Keratinocyte (primary cell): ENCODE measurements around the gene FASLG. TPM values are rescaled to one million over a fixed set of nuclear protein-coding genes. Genes with fewer than 3 reads are reported as not detected.

Source experiments
- DNase-seq: peaks from one replicate; pipeline ENCODE4 v3.0.0-alpha.2; 2011; ENCODE audit warnings: low read depth, missing footprints, low spot score
- FAIRE-seq: peaks from 2 replicates; lab custom pipeline; 2011; peaks lifted over from hg19 to GRCh38; lab: Jason Lieb, UNC
- H2AFZ ChIP-seq: 2 replicates; pipeline ENCODE4 v1.6.0; 2012; ENCODE audit warnings: low read length, control low read depth, inconsistent platforms; ENCODE audit not compliant: control insufficient read depth
- H3K27ac ChIP-seq: 2 replicates; pipeline ENCODE4 v1.5.1; 2011; ENCODE audit warnings: low read length; ENCODE audit not compliant: control insufficient read depth, insufficient read depth
- H3K27me3 ChIP-seq: 3 replicates; pipeline ENCODE4 v1.6.0; 2011; ENCODE audit warnings: low read length; ENCODE audit not compliant: control insufficient read depth, insufficient read depth; ENCODE audit errors: extremely low read depth
- H3K36me3 ChIP-seq, 2 experiments: 2 replicates in 1 of 2; 3 replicates in 1 of 2; pipeline ENCODE4 v1.5.1; 2011; ENCODE audit warnings: low read length in 2 of 2, mild to moderate bottlenecking in 1 of 2; ENCODE audit not compliant: control insufficient read depth in 2 of 2, insufficient read depth in 2 of 2; ENCODE audit errors: extremely low read depth in 1 of 2
- H3K4me1 ChIP-seq: 3 replicates; pipeline ENCODE4 v1.5.1; 2011; ENCODE audit warnings: low read length; ENCODE audit not compliant: control insufficient read depth, insufficient read depth; ENCODE audit errors: extremely low read depth
- H3K4me2 ChIP-seq: 3 replicates; pipeline ENCODE4 v1.6.0; 2011; ENCODE audit warnings: low read depth, low read length; ENCODE audit not compliant: control insufficient read depth, insufficient read depth; ENCODE audit errors: extremely low read depth
- H3K4me3 ChIP-seq, 3 experiments: fragments of 200-600 bp in 1 of 3; sonication (generic) in 1 of 3; 2 replicates in 2 of 3; 3 replicates in 1 of 3; pipeline ENCODE4 v1.5.1; 2011 to 2016; ENCODE audit warnings: low read length in 3 of 3, mild to moderate bottlenecking in 3 of 3, control low read depth in 2 of 3, inconsistent platforms in 1 of 3, low read depth in 1 of 3, mixed read lengths in 1 of 3, mixed run types in 1 of 3, moderate library complexity in 1 of 3; ENCODE audit not compliant: control insufficient read depth in 2 of 3, insufficient read depth in 2 of 3; ENCODE audit errors: extremely low read depth in 1 of 3
- H3K79me2 ChIP-seq: 2 replicates; pipeline ENCODE4 v1.6.0; 2012; ENCODE audit warnings: low read length; ENCODE audit not compliant: control insufficient read depth, insufficient read depth
- H3K9ac ChIP-seq: 3 replicates; pipeline ENCODE4 v1.6.0; 2011; ENCODE audit warnings: low read length; ENCODE audit not compliant: control insufficient read depth, insufficient read depth; ENCODE audit errors: extremely low read depth
- H3K9me1 ChIP-seq: 3 replicates; pipeline ENCODE4 v1.6.0; 2011; ENCODE audit warnings: low read length; ENCODE audit not compliant: control insufficient read depth, insufficient read depth; ENCODE audit errors: extremely low read depth
- H3K9me3 ChIP-seq: 2 replicates; pipeline ENCODE4 v1.5.1; 2012; ENCODE audit warnings: low read depth, low read length; ENCODE audit not compliant: control insufficient read depth
- H4K20me1 ChIP-seq: 3 replicates; pipeline ENCODE4 v1.6.0; 2011; ENCODE audit warnings: low read length; ENCODE audit not compliant: control insufficient read depth, insufficient read depth; ENCODE audit errors: extremely low read depth
- CTCF ChIP-seq, 3 experiments: IDR thresholded peaks in 1 of 3; conservative IDR thresholded peaks in 1 of 3; optimal IDR thresholded peaks in 1 of 3; 2 replicates in 2 of 3; 3 replicates in 1 of 3; pipeline versions ENCODE3 to v1.5.1; 2011; ENCODE audit warnings: low read length in 3 of 3, mild to moderate bottlenecking in 3 of 3, moderate library complexity in 2 of 3, control low read depth in 1 of 3, inconsistent platforms in 1 of 3; ENCODE audit not compliant: insufficient read depth in 2 of 3; ENCODE audit errors: extremely low read depth in 1 of 3
- EZH2 ChIP-seq: IDR thresholded peaks from one replicate; pipeline ENCODE4 v1.6.1; 2012; ENCODE audit warnings: inconsistent platforms, mild to moderate bottlenecking, low read length, moderate library complexity
- dilution Hi-C: fragments of 300-500 bp; cut with MboI; formaldehyde crosslinking; loops from one replicate; pipeline ENCODE4 v1.7.0; 2020; ENCODE audit warnings: low sequenced_read_pairs; ENCODE audit not compliant: extremely low pct_ligation_motif_present
- polyA plus RNA-seq, 5 experiments: library from polyadenylated mRNA; depleted of rRNA in 3 of 5; stranded (reverse) in 3 of 5; stranded (forward) in 1 of 5; unstranded in 1 of 5; fragments of >200 nt; gene quantifications; 1 replicate in 1 of 5; 2 replicates in 3 of 5; 3 replicates in 1 of 5; pipeline versions ENCODE4 v1.2.1 to v1.2.3, GENCODE V29; 2011 to 2012; ENCODE audit warnings: missing spikeins in 2 of 5, low read depth in 1 of 5, low replicate concordance in 1 of 5

Gene FASLG
- polyA plus RNA-seq, 1 donor (not counting 4 experiments of a cell fraction or from before 2014, with no cell fraction given), result 0.04 TPM

- DNase-seq, result no peak
- dilution Hi-C loops, result loop anchor here (25.0 kb wide), 1 partner anchor 100 kb away; no protein-coding TSS in a partner anchor
- no peaks in the 10 kb centered on the region for H4K20me1 ChIP-seq
- H3K4me1 ChIP-seq, result no peaks in the 10 kb centered on the region
- no peaks in the 10 kb centered on the region for H3K36me3 ChIP-seq
- no peak overlapping the region for H3K9ac ChIP-seq
- H3K9me3 ChIP-seq, result peaks cover 7% of the 10 kb centered on the region
- no peak overlapping the region for H3K4me3 ChIP-seq
- H3K9me1 ChIP-seq, result no peaks in the 10 kb centered on the region
- no peak overlapping the region for H2AFZ ChIP-seq
- no peak overlapping the region for H3K27ac ChIP-seq
- FAIRE-seq, result no peak
- H3K4me2 ChIP-seq, result no peak overlapping the region
- H3K27me3 ChIP-seq, result no peaks in the 10 kb centered on the region
- TF ChIP-seq EZH2 (no peak), CTCF (optimal IDR thresholded peaks at IDR 0.05 in 1 of 3, IDR thresholded peaks at IDR 0.05 in 1 of 3, conservative IDR thresholded peaks at IDR 0.05 in 1 of 3; ENCODE audit: extremely low read depth in 1 of 3, insufficient read depth in 2 of 3, low read length in 3 of 3) (no peak)
- no peaks in the 10 kb centered on the region for H3K79me2 ChIP-seq
Observed at GRCh38 chr1:172612478-172612877, 46.4 kb upstream of the FASLG start.

- Histone ChIP-seq H3K4me2 (no peak overlapping the region), H3K9me3 (peaks cover 7% of the 10 kb centered on the region), H2AFZ (no peak overlapping the region), H4K20me1 (no peaks in the 10 kb centered on the region), H3K9me1 (no peaks in the 10 kb centered on the region), H3K27me3 (no peaks in the 10 kb centered on the region), H3K27ac (no peak overlapping the region), H3K36me3 (no peaks in the 10 kb centered on the region), H3K4me1 (no peaks in the 10 kb centered on the region), H3K4me3 (no peak overlapping the region), H3K9ac (no peak overlapping the region), H3K79me2 (no peaks in the 10 kb centered on the region)
- dilution Hi-C loops, result loop anchor here (25.0 kb wide), 1 partner anchor 99 kb away; no protein-coding TSS in a partner anchor
- FAIRE-seq, result no peak
- no peak for TF ChIP-seq EZH2
- TF ChIP-seq CTCF (optimal IDR thresholded peaks at IDR 0.05 in 1 of 3, IDR thresholded peaks at IDR 0.05 in 1 of 3, conservative IDR thresholded peaks at IDR 0.05 in 1 of 3; ENCODE audit: extremely low read depth in 1 of 3, insufficient read depth in 2 of 3, low read length in 3 of 3), result no peak
- no peak for DNase-seq
Observed at GRCh38 chr1:172613294-172613693, 45.6 kb upstream of the FASLG start.
